ENCODE data around the gene FBXO22. TPM values are rescaled to one million over a fixed set of nuclear protein-coding genes. Genes with fewer than 3 reads are reported as not detected.

FBXO22 gene
- total RNA-seq, 4 donors from 2014 or later = 8.0 to 26.9 (median 18.5) TPM

DNA sequence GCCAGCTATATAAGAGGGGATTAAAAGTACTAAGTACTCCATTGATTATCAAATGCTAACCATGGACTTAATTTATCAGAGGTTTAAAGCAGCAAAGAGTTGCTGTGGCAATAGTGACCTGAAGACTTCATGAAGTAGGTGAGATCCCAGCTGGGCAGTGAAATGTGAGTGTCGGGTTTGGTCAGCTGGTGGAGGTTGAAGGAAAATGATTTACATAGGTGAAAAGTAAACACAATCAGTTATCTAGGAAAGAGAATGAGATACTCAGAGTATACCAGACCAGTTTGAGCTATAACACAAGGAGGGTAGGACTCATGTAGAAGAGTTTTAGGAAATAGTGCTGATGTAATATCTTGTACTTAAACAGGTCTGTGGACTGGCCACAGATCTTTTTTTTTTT is 16.5 kb upstream of the FBXO22 start:
- no peaks in the 10 kb centered on the region for H3K9me3 ChIP-seq
- no peak overlapping the region for H3K4me3 ChIP-seq
- WGBS, 2 donors (ENCODE audit: low coverage in 1 of 2) = 43 to 89% methylated on average over 1 of the region's 1 CpG
- peaks cover 0 to 15% (median 0%) of the 10 kb centered on the region in 4 donors for H3K4me1 ChIP-seq
- intact Hi-C loops (cut with DNase I; ENCODE audit: low total_unique reads) = no loop called here
- in situ Hi-C loops (cut with MboI; ENCODE audit: low pct_ligation_motif_present in 1 of 4, low pct_unique_long_range_greater_than_20kb in 1 of 4, low sequenced_read_pairs in 3 of 4) = no loop called here
- H3K36me3 ChIP-seq = no peaks in the 10 kb centered on the region
- H3K27me3 ChIP-seq = no peaks in the 10 kb centered on the region
- TF ChIP-seq POLR2A (IDR thresholded peaks at IDR 0.05) = no peak
- TF ChIP-seq POLR2AphosphoS5 (IDR thresholded peaks at IDR 0.05) = no peak
- TF ChIP-seq EP300 (IDR thresholded peaks at IDR 0.05; ENCODE audit: low read depth) = no peak
- TF ChIP-seq, protein P1, sequence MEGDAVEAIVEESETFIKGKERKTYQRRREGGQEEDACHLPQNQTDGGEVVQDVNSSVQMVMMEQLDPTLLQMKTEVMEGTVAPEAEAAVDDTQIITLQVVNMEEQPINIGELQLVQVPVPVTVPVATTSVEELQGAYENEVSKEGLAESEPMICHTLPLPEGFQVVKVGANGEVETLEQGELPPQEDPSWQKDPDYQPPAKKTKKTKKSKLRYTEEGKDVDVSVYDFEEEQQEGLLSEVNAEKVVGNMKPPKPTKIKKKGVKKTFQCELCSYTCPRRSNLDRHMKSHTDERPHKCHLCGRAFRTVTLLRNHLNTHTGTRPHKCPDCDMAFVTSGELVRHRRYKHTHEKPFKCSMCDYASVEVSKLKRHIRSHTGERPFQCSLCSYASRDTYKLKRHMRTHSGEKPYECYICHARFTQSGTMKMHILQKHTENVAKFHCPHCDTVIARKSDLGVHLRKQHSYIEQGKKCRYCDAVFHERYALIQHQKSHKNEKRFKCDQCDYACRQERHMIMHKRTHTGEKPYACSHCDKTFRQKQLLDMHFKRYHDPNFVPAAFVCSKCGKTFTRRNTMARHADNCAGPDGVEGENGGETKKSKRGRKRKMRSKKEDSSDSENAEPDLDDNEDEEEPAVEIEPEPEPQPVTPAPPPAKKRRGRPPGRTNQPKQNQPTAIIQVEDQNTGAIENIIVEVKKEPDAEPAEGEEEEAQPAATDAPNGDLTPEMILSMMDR (IDR thresholded peaks at IDR 0.05) = no peak
- DNase-seq = no peak
- no peak overlapping the region for H3K27ac ChIP-seq

- Histone ChIP-seq H3K36me3 (no peaks in the 10 kb centered on the region), H3K4me1 (no peaks in the 10 kb centered on the region), H3K4me3 (no peak overlapping the region), H3K27me3 (no peaks in the 10 kb centered on the region), H3K9me3 (no peaks in the 10 kb centered on the region), H3K27ac (peak overlapping the region in 2 of 4 donors; percentile 38 to 55)
- TF ChIP-seq POLR2AphosphoS5 (IDR thresholded peaks at IDR 0.05) (no peak), POLR2A (IDR thresholded peaks at IDR 0.05) (no peak), EP300 (IDR thresholded peaks at IDR 0.05; ENCODE audit: low read depth) (no peak)
- TF ChIP-seq, protein P1 (IDR thresholded peaks at IDR 0.05) = no peak
- in situ Hi-C loops (cut with MboI; ENCODE audit: low pct_ligation_motif_present in 1 of 4, low pct_unique_long_range_greater_than_20kb in 1 of 4, low sequenced_read_pairs in 3 of 4) (no loop called here), intact Hi-C loops (cut with DNase I; ENCODE audit: low total_unique reads) (no loop called here)
- no peak for DNase-seq
These were observed 11.8 kb upstream of the FBXO22 start for GRCh38 chr15:75891895-75892294.

DNA sequence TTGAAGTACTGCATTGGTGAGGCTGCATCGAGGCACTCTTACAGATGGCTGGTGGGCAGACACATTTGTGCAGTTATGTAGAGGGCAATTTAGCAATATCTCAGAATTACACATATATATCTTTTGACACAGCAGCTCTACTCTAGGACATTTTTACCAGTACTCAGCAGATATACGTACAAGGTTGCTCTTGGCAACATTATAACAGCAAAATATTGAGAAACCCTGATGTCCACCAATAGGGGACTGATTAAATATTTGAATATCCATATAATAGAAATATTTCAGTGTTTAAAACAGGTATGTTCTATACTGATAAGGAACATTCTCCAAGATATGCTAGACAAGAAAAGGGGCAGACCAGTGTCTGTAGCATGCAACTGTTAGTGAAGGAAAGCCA is 7.9 kb upstream of the FBXO22 start:
- no peaks in the 10 kb centered on the region for H3K9me3 ChIP-seq
- WGBS, 2 donors (ENCODE audit: low coverage in 1 of 2) = 89% methylated on average over 2 of the region's 2 CpGs; no CpG with 5 or more reads in 1 of the 2 donors
- H3K27ac ChIP-seq = no peak overlapping the region
- TF ChIP-seq EP300 (IDR thresholded peaks at IDR 0.05; ENCODE audit: low read depth) (no peak), POLR2A (IDR thresholded peaks at IDR 0.05) (no peak), POLR2AphosphoS5 (IDR thresholded peaks at IDR 0.05) (no peak)
- TF ChIP-seq, protein P1 (IDR thresholded peaks at IDR 0.05) = no peak
- DNase-seq = no peak
- H3K4me3 ChIP-seq = no peak overlapping the region
- no peaks in the 10 kb centered on the region for H3K27me3 ChIP-seq
- H3K4me1 ChIP-seq = no peaks in the 10 kb centered on the region
- no peaks in the 10 kb centered on the region for H3K36me3 ChIP-seq
- in situ Hi-C loops (cut with MboI; ENCODE audit: low pct_ligation_motif_present in 1 of 4, low pct_unique_long_range_greater_than_20kb in 1 of 4, low sequenced_read_pairs in 3 of 4) (no loop called here), intact Hi-C loops (cut with DNase I; ENCODE audit: low total_unique reads) (no loop called here)

DNA sequence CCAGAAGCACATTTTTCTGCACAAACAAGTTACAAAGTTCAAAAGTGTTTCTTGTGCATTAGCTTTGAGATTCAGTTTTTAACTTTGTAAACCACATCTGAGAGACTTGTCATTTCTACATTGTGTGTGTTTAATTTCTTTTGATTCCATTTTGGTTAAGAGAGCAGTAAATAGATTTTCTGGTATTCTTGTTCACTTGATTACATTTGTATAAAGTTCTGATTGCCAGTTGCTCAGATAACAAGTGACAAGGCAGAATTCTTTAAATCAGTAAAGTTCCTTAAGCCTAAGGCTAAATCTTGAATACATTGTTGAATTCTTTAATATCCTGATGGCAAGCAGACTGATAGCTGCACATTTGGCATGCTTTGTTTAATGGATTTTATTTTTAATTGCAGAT is 3.1 kb upstream of the FBXO22 start:
- peaks cover 0 to 18% (median 5%) of the 10 kb centered on the region in 4 donors for H3K4me1 ChIP-seq
- no peak for TF ChIP-seq POLR2A (IDR thresholded peaks at IDR 0.05)
- TF ChIP-seq POLR2AphosphoS5 (IDR thresholded peaks at IDR 0.05) = no peak
- TF ChIP-seq, protein P1 (IDR thresholded peaks at IDR 0.05) = no peak
- TF ChIP-seq EP300 (IDR thresholded peaks at IDR 0.05; ENCODE audit: low read depth) = no peak
- H3K9me3 ChIP-seq = no peaks in the 10 kb centered on the region
- H3K27me3 ChIP-seq = no peaks in the 10 kb centered on the region
- H3K4me3 ChIP-seq = no peak overlapping the region
- H3K36me3 ChIP-seq = no peaks in the 10 kb centered on the region
- DNase-seq = no peak
- intact Hi-C loops (cut with DNase I; ENCODE audit: low total_unique reads) = no loop called here
- no peak overlapping the region for H3K27ac ChIP-seq
- in situ Hi-C loops (cut with MboI; ENCODE audit: low pct_ligation_motif_present in 1 of 4, low pct_unique_long_range_greater_than_20kb in 1 of 4, low sequenced_read_pairs in 3 of 4) = no loop called here
